MM.1S (cell line): ENCODE data around the gene NOC4L.

Experiments
- DNase-seq: peaks from one replicate; pipeline ENCODE4 v3.0.0-alpha.2; 2015
- H2AFZ ChIP-seq: fragments of 300-600 bp; sonication (generic); 2 replicates; pipeline ENCODE4 v1.6.0; 2016; ENCODE audit warnings: antibody characterized with exemption, low read length
- H3F3A ChIP-seq: fragments of 300-600 bp; sonication (generic); 2 replicates; pipeline ENCODE4 v1.6.1; 2016; ENCODE audit warnings: mild to moderate bottlenecking, antibody characterized with exemption, low read length, moderate library complexity, mixed read lengths; ENCODE audit not compliant: insufficient read depth
- H3K27ac ChIP-seq: fragments of 300-600 bp; sonication (generic); 2 replicates; pipeline ENCODE4 v1.5.1; 2016; ENCODE audit warnings: mild to moderate bottlenecking, low read length
- H3K27me3 ChIP-seq: fragments of 300-600 bp; sonication (generic); replicated peaks from 2 replicates; pipeline ENCODE4 v1.6.0; 2016; ENCODE audit warnings: low read length; ENCODE audit not compliant: insufficient read depth
- H3K36me3 ChIP-seq: fragments of 300-600 bp; sonication (generic); replicated peaks from 2 replicates; pipeline ENCODE4 v1.6.1; 2016; ENCODE audit warnings: mild to moderate bottlenecking, low read length, mixed read lengths; ENCODE audit not compliant: insufficient read depth
- H3K4me1 ChIP-seq: fragments of 300-600 bp; sonication (generic); 2 replicates; pipeline ENCODE4 v1.6.1; 2016; ENCODE audit warnings: low read length, mixed read lengths
- H3K4me2 ChIP-seq: fragments of 300-600 bp; sonication (generic); 2 replicates; pipeline ENCODE4 v1.6.0; 2016; ENCODE audit warnings: low read depth, low read length
- H3K4me3 ChIP-seq: fragments of 300-600 bp; sonication (generic); 2 replicates; pipeline ENCODE4 v1.5.1; 2016; ENCODE audit warnings: low read length, mixed read lengths
- H3K79me2 ChIP-seq: fragments of 300-600 bp; sonication (generic); 2 replicates; pipeline ENCODE4 v1.6.1; 2016; ENCODE audit warnings: mixed run types, low read length, mixed read lengths
- H3K9ac ChIP-seq: fragments of 300-600 bp; sonication (generic); 2 replicates; pipeline ENCODE4 v1.6.1; 2016; ENCODE audit warnings: low read length, mixed read lengths
- H3K9me2 ChIP-seq: fragments of 300-600 bp; sonication (generic); replicated peaks from 2 replicates; pipeline ENCODE4 v1.6.1; 2016; ENCODE audit warnings: mild to moderate bottlenecking, low read length, mixed read lengths; ENCODE audit not compliant: insufficient read depth
- H3K9me3 ChIP-seq: fragments of 300-600 bp; sonication (generic); replicated peaks from 2 replicates; pipeline ENCODE4 v1.6.1; 2016; ENCODE audit warnings: mild to moderate bottlenecking, low read length, mixed read lengths; ENCODE audit not compliant: insufficient read depth
- H4K20me1 ChIP-seq: fragments of 300-600 bp; sonication (generic); 2 replicates; pipeline ENCODE4 v1.6.1; 2016; ENCODE audit warnings: mild to moderate bottlenecking, low read length, moderate library complexity, mixed read lengths; ENCODE audit not compliant: insufficient read depth
- CTCF ChIP-seq: fragments of 300-600 bp; sonication (generic); IDR thresholded peaks from 2 replicates; pipeline ENCODE4 v1.5.1; 2016; ENCODE audit warnings: antibody characterized with exemption, low read length, mixed read lengths
- EZH2 ChIP-seq: fragments of 300-600 bp; sonication (generic); optimal IDR thresholded peaks from 2 replicates; pipeline ENCODE3; 2017; ENCODE audit warnings: low read depth, mild to moderate bottlenecking, antibody characterized with exemption, low read length, mixed read lengths
- EZH2phosphoT487 ChIP-seq: fragments of 300-600 bp; sonication (generic); IDR thresholded peaks from 2 replicates; pipeline ENCODE4 v1.6.1; 2018; ENCODE audit warnings: antibody characterized with exemption, low read length

Gene NOC4L

GRCh38 chr12:132163911-132164288 is 19.6 kb downstream of the NOC4L start:
- Histone ChIP-seq H2AFZ (no peak overlapping the region), H3K4me3 (no peak overlapping the region), H3K27ac (no peak overlapping the region), H3K4me2 (no peak overlapping the region), H3K9ac (no peak overlapping the region), H3K27me3 (no peaks in the 10 kb centered on the region), H3K9me3 (no peaks in the 10 kb centered on the region), H3K79me2 (no peaks in the 10 kb centered on the region), H3F3A (no peaks in the 10 kb centered on the region), H3K4me1 (no peaks in the 10 kb centered on the region), H4K20me1 (no peaks in the 10 kb centered on the region), H3K36me3 (no peaks in the 10 kb centered on the region), H3K9me2 (no peaks in the 10 kb centered on the region)
- DNase-seq: no peak
- TF ChIP-seq EZH2phosphoT487: no peak
- TF ChIP-seq EZH2: no peak
- no peak for TF ChIP-seq CTCF

- Histone ChIP-seq H2AFZ (no peak overlapping the region), H3K4me3 (no peak overlapping the region)
These were observed 20.2 kb downstream of the NOC4L start for GRCh38 chr12:132164426-132164825.

GRCh38 chr12:132165584-132165983 is 21.3 kb downstream of the NOC4L start:
- Histone ChIP-seq H2AFZ (no peak overlapping the region), H3K4me1 (no peaks in the 10 kb centered on the region), H3K79me2 (no peaks in the 10 kb centered on the region), H3K9me2 (no peaks in the 10 kb centered on the region), H3K9me3 (no peaks in the 10 kb centered on the region), H3K9ac (no peak overlapping the region), H3K27ac (no peak overlapping the region), H3K4me3 (no peak overlapping the region), H3K27me3 (no peaks in the 10 kb centered on the region; the same call in 1 of the 2 replicates), H4K20me1 (no peaks in the 10 kb centered on the region), H3K4me2 (no peak overlapping the region), H3F3A (no peaks in the 10 kb centered on the region), H3K36me3 (no peaks in the 10 kb centered on the region)
- DNase-seq: no peak
- TF ChIP-seq CTCF: no peak
- TF ChIP-seq EZH2phosphoT487: no peak
- no peak for TF ChIP-seq EZH2

More at GRCh38 chr12:132164426-132164825, 20.2 kb downstream of the NOC4L start:
- Histone ChIP-seq H3K9me2 (no peaks in the 10 kb centered on the region), H3K4me1 (no peaks in the 10 kb centered on the region), H3K9ac (no peak overlapping the region), H4K20me1 (no peaks in the 10 kb centered on the region), H3K27me3 (no peaks in the 10 kb centered on the region), H3K36me3 (no peaks in the 10 kb centered on the region), H3K9me3 (no peaks in the 10 kb centered on the region), H3K27ac (no peak overlapping the region), H3K79me2 (no peaks in the 10 kb centered on the region), H3F3A (no peaks in the 10 kb centered on the region), H3K4me2 (no peak overlapping the region)
- no peak for TF ChIP-seq EZH2phosphoT487
- TF ChIP-seq CTCF: no peak
- TF ChIP-seq EZH2: no peak
- DNase-seq: no peak
